GM12801 (cell line): ENCODE data around the gene ASPSCR1.

Experiments
- TF ChIP-seq, protein P1 (sequence below): IDR thresholded peaks from one replicate; pipeline ENCODE4 v1.5.1; 2011; ENCODE audit warnings: control low read depth; ENCODE audit not compliant: insufficient read length; ENCODE audit errors: extremely low read depth

Gene ASPSCR1

DNA sequence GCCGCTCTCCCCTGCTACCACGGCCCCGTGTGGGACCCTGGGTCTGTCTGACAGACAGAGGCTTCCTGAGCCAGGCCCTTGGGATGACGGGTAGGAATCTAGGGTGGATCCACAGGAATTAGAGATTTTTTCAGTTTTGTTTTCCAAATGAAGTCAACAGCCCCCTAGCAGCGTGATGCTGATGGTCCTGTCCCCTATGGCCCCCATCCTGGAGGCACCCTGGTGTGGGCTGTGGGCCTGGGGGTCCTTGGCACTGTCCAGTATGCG lies 29.7 kb downstream of the ASPSCR1 start:
- TF ChIP-seq, protein P1, sequence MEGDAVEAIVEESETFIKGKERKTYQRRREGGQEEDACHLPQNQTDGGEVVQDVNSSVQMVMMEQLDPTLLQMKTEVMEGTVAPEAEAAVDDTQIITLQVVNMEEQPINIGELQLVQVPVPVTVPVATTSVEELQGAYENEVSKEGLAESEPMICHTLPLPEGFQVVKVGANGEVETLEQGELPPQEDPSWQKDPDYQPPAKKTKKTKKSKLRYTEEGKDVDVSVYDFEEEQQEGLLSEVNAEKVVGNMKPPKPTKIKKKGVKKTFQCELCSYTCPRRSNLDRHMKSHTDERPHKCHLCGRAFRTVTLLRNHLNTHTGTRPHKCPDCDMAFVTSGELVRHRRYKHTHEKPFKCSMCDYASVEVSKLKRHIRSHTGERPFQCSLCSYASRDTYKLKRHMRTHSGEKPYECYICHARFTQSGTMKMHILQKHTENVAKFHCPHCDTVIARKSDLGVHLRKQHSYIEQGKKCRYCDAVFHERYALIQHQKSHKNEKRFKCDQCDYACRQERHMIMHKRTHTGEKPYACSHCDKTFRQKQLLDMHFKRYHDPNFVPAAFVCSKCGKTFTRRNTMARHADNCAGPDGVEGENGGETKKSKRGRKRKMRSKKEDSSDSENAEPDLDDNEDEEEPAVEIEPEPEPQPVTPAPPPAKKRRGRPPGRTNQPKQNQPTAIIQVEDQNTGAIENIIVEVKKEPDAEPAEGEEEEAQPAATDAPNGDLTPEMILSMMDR, result no peak

DNA sequence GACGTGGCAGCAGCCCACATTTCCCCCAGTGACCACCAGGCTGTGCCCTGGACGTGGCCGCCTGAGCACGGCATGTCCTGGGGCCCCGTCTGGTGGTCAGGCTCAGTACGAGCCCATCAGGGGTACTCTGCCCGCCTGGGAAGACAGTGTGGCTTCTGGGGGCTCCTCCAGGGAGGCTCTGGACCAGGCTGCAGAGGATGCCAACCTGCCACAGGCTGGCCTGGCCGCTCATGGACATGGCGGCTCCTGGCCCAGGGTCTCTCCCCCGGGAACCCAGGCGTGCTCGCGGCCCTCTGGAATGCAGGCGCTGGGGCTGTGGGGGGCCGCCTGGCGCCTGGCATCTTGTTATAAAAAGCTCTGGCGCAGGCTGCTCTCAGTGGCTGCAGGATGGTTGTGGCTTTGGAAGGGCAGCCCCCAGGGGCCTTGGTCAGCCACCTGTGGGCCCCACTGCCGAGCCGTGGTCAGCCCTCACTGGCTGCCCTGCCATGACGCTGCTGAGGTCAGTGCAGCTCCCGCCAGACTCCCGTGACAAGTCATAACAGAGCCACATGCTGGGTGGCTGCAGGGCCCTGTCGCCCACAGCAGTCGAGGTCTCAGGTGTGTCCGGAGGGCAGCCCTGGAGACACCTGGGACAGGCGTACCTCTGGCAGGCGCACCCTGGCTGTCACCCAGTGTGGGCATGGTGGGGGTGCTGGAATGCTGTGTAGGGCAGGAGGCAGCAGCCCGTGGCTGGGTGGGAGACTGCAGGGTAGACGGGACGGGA lies 30.2 kb downstream of the ASPSCR1 start:
- TF ChIP-seq, protein P1, result no peak

DNA sequence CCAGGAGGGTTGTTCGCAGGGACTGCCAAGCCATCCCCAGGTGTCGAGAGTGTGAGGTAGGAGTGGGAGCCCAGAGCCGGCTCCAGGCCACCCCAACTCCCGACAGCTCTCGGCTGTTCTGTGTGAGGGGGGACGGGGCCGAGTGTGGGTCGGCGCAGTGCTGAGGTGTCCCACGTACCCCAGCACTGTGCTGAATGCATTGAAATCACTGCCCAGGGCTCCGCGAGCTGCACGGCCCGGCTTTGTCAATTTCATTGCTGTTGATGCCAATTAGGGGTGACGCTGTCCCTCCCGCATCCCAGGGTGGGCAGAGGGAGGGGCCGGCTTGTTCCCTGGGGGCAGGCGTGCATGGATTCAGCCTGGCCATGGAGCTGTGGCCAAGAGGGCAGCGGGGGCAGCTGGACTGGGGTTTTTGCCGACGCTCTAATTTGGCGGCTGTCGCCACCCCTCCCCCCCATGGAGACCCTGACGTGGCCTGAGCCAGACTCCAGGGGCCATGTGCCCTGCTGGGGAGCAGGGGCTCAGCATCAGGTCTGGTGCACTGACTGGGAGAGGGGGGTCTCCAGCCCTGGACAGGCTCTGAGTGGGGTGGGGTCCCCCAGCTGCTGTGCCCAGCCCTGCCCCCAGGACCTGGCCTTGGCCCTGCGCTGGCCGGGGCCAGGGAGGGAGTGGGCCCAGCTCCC lies 31.0 kb downstream of the ASPSCR1 start:
- TF ChIP-seq, protein P1, result no peak

DNA sequence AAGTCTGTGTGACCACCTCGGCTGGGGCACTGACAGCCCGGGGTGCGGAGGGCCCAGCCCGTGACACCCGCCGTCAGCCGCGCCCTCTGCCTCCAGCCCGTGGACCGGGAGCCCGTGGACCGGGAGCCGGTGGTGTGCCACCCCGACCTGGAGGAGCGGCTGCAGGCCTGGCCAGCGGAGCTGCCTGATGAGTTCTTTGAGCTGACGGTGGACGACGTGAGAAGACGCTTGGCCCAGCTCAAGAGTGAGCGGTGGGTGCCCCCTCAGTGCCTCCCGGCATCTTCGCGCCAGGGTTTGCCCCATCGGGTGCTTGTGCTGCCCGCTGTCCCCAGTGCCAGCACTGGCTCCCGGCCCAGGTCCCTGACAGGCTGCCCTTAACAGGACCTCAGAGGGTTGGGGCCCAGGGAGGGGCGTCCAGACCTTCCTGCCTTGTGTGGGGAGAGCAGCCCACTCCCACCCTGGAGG lies 31.5 kb downstream of the ASPSCR1 start:
- TF ChIP-seq, protein P1, result no peak

DNA sequence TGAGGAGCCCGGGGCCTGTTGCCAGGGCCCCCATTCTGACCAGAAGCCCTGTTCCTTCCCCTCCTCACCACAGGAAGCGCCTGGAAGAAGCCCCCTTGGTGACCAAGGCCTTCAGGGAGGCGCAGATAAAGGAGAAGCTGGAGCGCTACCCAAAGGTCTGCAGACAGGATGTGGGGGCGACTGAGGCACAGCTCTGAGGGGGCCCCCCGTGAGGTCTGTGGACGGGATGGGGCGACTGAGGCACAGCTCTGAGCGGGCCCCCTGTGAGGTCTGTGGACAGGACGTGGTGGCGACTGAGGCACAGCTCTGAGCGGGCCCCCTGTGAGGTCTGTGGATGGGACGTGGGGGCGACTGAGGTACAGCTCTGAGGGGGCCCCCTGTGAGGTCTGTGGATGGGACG lies 32.0 kb downstream of the ASPSCR1 start:
- TF ChIP-seq, protein P1, result no peak

DNA sequence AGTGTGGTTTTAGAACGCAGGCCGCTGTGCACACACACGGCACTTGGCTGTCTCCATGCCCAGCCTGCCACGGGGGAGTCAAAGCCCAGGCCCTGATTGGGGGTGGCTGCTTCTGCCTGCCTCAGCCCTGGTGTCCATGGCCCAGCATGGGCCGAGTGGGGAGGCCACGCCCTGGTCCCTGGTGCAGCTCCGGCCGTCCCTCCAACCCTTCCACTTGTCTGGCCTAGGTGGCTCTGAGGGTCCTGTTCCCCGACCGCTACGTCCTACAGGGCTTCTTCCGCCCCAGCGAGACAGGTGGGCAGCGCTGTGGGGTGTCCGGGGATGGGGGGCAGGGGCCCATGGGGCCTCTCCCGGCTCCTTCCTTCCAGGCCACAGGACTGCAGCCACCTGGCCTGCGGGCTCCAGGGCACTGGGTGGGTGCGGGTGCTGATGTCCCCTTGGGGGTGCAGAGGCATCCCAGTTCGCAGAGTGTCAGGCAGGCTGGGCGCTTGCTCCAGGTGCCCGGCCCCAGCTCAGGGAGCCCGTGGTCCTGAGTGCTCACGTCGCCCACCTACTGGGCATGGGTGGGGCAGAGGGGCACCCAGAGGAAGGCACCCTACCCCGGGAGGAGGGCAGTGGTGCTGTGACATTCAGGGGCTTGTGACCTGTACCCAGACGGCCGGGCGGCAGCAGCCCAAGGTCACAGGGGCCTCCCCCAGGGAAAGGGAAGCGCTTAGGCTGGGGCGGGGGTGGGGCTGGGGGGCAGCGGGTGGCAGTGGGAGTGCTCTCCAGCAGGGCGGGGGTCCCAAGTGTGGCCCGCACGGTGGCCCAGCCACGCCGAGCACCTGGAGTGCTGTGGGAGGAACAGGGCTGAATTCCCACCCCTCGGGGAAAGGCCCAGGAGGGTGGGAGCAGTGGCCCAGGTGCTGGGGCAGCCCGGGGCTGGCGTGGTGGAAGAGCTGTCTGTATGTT lies 33.4 kb downstream of the ASPSCR1 start:
- TF ChIP-seq, protein P1, result no peak

DNA sequence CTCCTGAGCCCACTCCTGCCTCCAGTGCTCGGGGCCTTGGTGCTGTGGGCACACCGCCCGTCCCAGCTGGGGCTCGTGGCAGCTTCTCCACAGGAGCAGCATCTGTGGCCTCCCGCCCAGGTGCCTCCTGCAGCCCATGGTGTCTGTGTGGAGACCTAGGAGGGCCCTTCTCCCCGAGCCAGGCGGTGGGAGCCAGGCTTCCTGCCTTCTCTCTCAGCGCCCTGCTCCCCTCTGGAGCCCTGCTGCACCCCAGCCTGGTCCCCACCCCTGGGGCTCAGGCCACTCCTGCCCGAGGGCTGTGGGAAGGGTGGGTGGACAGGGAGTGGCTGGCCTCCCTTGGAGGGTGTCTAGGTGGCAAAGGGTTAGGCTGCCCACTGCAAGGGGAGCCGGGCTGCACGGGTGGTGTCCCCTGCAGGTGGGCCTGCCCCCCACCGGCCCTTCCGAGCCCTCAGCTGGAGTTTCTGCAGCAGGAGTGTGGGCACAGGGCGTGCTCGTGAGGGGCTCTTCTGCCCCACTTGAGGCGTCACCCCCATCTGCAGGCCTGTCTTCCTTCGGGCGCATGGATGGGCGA lies 34.3 kb downstream of the ASPSCR1 start:
- TF ChIP-seq, protein P1, result no peak
